GM18870 (cell line): ENCODE measurements around the gene PIK3R3.
"Not testable (repeated sequence)": the region's sequence is repeated elsewhere in the genome, so short reads cannot be mapped to it uniquely, and the experiment has no call there.

Experiments
- ATAC-seq: cut with Tn5 transposase; IDR thresholded peaks from one replicate; pipeline ENCODE4 v1.9.1; 2021; ENCODE audit warnings: moderate library complexity; ENCODE audit not compliant: unreplicated experiment

Gene PIK3R3

DNA sequence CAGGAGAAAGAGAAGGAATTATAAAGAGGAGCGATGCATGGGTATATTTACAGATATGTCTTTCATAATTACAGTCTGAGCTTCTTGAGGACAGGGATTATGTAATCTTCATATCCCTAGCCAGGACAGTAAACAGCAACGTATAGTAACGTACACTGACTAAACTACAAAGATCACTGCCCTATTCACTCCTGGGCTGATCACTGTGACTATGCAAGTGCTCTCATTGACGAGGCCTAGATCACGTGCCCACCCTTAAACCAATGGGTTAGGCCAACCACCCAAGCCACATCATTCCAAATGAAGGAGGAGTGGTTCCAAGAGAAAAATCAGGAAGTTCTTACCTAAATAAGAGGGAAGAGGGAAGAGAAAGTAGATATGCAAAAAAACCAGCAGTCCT lies 18.5 kb downstream of the PIK3R3 start:
- no peak for ATAC-seq

DNA sequence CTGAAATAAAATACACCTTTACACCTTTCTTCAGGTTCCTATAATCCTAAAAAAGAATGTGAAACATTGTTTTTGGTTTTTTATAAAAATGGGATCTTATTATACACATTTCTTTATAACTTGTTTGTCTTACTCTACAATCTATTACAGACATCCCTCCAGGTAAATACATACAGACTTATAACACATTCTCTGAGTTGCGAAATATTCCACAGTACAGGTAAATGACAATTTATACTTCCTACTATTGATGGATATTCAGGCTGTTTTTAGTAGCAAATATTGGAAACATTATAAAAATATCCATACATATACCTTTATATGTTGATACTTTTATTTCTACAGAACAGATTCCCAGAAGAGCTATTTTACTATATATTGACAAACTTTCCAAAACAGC lies 20.3 kb downstream of the PIK3R3 start:
- no peak for ATAC-seq

- ATAC-seq: no peak
These were observed 21.9 kb downstream of the PIK3R3 start for GRCh38 chr1:46110521-46110920.

DNA sequence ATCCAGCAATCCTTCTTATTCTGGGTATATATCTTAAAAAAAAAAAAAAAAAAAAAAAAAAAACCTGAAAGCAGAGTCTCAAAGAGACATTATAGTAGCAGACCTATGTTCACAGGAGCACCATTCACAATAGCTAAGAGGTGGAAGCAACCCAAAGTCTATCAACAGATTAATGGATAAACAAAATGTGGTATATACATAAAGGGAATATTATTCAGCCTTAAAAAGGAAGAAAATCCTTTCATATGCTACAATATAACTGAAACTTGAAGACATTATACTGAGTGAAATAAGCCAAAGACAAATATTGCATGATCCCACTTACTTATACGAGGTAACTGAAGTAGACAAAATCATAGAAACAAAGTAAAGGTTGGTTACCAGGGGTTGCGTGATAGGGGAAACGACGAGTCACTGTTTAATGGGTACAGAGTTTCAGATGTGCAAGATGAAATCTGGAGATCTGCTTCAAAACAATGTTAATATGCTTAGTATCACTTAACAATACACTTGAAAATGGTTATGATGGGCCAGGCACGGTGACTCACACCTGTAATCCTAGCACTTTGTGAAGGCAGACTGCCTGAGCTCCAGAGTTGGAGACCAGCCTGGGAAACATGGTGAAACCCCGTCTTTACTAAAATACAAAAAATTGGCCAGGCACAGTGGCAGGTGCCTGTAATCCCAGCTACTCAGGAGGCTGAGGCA lies 29.5 kb downstream of the PIK3R3 start:
- no peak for ATAC-seq

GRCh38 chr1:46099215-46099614 lies 33.2 kb downstream of the PIK3R3 start:
- no peak for ATAC-seq

DNA sequence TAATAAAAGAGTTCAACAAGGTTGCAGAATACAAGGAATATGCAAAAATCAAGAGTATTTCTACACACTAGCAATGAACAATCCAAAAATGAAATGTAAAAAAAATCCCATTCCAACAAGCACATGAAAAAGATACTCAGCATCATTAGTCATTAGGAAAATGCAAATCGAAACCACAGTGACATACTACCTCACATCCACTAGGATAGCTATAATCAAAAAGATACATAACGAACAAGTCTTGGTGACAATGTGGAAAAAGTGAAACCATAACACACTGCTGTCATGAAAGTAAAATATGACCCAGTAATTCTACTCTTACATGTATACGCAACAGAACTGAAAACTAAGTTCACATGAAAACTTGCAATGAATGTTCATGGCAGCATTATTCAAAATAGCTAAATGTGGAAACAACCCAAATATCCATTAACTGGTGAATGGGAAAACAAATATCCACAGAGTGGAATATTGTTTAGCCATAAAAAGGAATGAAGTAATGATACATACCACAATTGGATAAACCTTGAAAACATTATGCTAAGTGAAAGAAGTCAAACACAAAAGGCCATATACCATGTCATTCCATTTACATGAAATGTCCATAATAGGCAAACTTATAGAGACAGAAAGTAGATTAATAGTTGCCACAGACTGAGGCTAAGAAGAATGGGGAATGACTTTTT lies 34.3 kb downstream of the PIK3R3 start:
- ATAC-seq: no peak

- no peak for ATAC-seq
These were observed 35.3 kb downstream of the PIK3R3 start for GRCh38 chr1:46097149-46097472.

DNA sequence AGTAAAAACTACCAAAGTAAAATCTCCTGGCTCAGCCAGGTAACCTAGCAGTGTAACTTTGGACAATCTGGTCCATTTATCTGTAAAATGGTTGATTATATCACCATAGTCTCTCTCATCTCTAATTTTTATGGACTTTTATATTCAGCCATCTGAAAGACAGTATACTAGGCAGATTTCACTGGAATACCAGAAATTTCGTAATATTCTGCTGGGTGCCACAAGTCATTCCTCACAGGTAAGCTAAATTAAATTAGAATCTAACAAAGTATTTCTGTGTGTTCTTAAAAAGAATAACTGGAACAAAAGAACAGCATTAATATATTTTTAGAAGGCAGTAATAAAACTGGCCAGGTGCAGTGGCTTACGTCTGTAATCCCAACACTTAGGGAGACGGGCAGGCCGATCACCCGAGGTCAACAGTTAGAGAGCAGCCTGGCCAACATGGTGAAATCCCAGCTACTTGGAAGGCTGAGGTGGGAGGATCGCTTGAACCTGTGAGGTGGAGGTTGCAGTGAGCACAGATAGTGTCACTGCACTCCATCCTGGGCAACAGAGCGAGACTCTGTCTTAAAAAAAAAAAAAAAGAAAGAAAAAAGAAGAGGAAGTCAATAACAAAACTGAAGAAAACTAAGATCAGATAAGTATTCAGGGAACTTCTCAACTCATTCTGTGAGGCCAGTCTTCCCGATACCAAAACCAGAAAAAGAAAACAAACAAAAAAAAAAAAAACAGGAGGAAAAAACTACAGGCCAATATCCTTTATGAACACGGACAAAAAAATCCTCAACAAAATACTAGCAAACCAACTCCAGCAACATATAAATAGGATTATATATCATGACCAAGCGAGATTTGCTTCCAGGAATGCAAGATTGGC lies 35.9 kb downstream of the PIK3R3 start:
- no peak for ATAC-seq

DNA sequence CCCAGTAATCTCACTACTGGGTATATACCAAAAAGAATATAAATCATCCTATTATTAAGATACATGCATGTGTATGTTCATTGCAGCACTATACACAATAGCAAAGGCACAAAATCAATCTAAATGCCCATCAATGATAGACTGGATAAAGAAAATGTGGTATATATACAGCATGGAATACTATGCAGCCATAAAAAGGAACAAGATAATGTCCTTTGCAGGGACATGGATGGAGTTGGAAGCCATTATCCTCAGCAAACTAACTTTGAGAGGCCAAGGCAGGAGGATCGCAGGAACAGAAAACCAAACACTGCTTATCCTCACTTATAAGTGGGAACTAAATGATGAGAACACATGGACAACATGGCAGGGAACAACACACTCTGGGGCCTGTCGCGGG lies 37.3 kb downstream of the PIK3R3 start:
- not testable (repeated sequence) for ATAC-seq

DNA sequence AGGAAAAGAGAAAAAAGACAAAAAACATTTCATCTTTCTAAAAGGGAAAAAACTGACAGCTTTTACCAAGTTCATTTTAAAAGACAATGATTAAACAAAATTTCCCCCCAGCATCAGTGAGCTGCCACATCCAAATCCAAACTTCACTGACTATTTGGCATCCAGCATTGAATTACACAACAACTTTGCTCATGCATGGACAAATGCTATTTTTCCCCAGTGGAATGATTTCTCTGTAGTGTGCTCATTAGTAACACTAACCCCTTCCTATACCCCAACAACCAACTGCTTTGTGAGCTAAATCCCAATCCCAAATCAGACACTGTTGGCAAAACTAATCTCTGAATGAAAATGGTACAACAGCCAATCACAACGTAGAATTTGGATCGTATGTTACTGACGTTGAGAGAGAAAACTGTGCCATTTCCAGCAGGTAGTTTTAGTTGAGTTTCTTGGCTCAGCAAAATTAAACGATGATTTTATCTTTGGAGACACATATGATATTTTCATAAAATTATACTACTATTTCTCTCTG lies 37.9 kb downstream of the PIK3R3 start:
- ATAC-seq: no peak

DNA sequence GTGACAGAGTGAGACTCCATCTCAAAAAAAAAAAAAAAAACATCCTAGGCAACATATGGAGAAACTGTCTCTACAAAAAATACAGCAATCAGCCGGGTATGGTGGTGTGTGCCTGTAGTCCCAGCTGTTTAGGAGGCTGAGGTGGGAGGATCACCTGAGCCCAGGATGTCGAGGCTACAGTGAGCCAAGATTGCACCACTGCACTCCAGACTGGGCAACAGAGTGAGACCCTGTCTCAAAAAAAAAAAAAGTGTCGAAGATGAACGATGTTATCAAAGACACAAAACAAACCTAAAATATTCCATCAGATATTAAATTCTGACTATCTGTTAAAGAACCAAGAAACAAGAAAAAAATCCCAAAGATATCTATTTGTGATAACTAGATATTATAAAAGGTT lies 38.6 kb downstream of the PIK3R3 start:
- ATAC-seq: not testable (repeated sequence)

DNA sequence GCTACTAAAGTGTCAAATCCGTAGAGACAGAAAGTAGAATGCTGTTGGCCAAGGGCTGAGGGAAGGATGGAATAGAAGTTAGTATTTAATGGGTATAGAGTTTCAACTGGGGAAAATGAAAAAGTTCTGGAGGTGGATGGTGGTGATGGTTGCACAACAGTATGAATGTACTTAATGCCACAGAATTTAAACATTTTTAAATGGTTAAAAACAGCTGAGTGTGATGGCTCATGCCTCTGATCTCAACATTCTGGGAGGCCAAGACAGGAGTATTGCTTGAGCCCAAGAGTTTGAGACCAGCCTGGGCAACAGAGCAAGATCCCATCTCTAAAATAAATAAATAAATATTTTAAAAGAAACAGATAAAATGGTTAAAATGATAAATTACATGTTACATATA lies 44.5 kb downstream of the PIK3R3 start:
- no peak for ATAC-seq

GRCh38 chr1:46086576-46086975 lies 45.9 kb downstream of the PIK3R3 start:
- ATAC-seq: no peak

DNA sequence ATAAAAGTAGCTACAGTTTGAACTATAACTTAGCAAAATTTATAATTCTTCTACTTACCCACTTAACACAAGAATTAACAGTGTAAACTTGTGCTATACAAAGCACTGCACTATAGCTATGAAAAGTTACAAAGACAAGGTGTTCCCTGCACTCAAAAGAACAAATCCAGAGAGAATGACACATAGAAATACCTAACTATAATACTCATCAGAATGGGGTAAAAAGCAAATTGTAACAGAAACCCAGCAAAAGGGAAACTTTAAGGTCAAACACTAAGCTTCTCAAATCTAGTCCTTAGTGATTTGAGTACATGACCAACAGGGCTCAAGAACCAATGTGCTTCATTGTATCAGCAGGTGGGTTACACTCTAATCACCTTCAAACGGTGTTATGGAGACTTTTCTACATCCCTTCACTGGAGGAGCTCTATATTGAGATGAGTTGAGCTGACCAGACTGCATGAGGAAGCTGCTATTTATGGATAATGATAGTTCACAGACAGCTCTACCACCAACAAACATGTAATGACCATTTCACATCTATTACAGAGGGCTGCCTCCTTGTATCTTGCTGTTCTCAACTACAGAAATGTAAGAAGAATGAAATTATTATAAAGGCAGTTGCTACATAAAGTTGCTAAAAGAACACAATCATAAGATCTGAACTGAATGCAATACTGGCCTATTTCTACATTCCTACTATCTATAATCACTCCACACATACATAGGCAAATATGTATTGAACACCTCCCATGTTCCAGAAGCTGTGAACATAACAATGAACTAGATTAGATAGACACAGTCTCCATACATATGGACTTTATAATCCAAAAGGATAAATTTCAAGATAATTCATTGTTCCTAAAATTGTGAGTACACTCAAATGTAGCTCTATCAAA lies 47.6 kb downstream of the PIK3R3 start:
- no peak for ATAC-seq

DNA sequence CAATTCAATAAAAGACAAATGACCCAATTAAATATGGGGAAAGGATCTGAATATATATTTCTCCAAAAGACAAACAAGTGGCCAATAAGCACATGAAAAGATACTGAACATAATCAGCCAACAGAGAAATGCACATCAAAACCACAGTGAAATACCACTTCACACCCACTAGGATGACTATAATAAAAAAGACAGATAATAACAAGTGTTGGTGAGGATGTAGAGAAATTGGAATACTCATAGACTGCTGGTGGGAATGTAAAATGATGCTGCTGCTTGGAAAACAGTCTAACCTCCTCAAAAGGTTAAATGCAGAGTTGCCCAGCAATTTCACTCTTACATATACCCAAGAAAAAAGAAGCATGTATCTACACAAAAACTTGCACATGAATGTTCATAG lies 48.9 kb downstream of the PIK3R3 start:
- no peak for ATAC-seq

DNA sequence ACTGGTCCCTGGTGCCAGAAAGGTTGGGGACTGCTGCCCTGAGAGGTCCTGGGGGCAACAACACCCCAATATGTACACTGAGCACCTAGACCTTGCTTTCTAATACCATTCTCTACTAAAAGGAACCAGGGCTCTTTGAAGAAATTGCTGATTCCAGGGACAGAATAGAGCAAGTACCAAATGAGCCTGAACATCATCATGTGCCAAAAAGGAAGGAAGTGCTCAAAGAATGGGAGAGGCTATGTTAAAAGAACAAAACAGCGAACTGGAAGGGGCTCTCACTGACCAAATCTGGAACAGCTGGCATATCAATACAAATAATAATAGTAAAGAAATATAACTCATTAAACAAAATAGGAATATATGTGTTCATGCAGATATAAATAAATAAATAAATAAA lies 50.8 kb downstream of the PIK3R3 start:
- ATAC-seq: no peak

GRCh38 chr1:46081206-46081605 lies 51.2 kb downstream of the PIK3R3 start:
- ATAC-seq: no peak

DNA sequence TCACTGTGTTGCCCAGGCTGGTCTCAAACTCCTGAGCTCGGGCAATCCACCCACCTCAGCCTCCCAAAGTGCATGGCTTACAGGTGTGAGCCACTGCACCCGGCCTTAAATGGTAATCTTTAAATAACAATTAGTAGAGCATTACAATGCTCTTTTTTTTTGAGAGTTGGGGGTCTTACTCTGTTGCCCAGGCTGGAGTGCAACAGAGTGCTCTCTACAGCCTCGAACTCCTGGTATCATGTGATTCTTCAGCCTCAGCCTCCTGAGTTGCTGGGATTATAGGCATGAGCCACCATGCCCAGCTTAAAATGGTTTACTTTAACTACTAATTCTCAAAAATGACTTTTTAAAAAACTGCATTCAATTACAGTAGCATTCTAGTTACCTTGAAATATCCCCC lies 52.2 kb downstream of the PIK3R3 start:
- no peak for ATAC-seq

DNA sequence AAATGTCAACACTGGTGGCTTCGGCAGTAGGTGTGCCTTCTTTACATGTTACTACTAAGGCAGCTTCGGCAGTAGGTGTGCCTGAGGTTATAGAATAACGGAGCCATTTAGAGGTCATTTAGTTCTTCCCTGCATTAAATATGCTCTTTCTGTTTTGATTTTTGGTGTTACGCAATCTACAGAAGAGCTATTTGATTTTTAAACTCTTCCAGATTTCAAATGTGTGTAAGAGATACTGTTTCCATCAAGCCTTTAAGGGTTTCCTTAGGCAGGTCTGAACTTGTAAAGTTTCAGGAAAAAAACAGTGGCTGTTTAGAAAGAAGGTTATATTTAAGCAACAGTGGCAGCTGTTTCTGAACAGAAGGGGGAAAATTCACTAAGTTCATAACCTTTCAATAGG lies 54.8 kb downstream of the PIK3R3 start:
- no peak for ATAC-seq

DNA sequence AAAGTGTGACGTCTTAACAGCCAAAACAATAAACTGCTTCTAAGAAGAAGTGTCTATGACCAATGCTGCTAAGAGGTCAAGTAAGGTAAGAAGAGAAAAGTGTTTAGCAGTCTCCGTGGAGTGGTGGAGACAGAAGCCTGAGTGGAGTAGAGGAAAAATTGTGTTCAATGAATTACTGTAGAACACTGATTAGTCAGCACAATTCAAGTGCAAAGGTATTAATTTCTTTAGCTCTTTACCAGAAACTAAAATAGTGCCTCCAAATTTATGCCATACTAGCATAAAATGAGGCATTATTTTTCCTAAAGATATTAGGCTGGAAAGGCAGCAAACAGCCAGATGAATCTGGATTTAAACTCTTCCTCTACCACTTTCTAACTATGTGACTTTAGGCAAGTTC lies 56.1 kb downstream of the PIK3R3 start:
- no peak for ATAC-seq

- ATAC-seq: no peak
These were observed 59.5 kb downstream of the PIK3R3 start for GRCh38 chr1:46072975-46073374.
